Measurements from ENCODE around the gene STIMATE. TPM values are rescaled to one million over a fixed set of nuclear protein-coding genes. Genes with fewer than 3 reads are reported as not detected.

STIMATE gene
- total RNA-seq, 5 donors from 2014 or later (not counting 1 experiment from before 2014, with no cell fraction given), result 37.3 to 61.8 (median 52.9) TPM

DNA sequence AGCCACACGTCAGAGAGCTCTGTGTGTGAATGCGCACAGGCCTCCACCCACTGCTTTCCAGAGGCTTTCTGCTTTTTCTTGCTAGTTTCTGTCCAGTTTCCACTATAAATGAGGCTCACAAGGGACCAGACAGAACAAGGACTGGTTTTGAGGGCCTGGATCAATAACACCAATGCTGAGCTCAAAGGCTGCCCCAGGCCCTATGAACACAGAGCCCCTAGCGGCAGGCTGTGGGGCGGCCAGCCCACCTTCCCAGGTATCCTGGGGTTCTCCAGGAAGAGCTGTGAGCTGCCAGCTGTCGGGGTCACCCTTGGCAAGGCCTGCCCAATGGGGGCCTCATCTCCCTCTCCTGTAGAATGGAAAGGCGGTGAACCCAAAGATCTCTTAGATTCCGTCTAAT, 104.9 kb downstream of the STIMATE start:
- Histone ChIP-seq H3K4me3 (ENCODE audit: control insufficient read depth in 1 of 2, extremely low read depth in 1 of 2, low read length in 1 of 2) (no peak overlapping the region), H3K27me3 (replicated peaks in 1 of 2; ENCODE audit: control insufficient read depth in 2 of 2, extremely low read depth in 1 of 2, insufficient read depth in 2 of 2, low read length in 1 of 2) (peaks cover 0 to 25% of the 10 kb centered on the region in 2 experiments), H3K4me1 (ENCODE audit: control insufficient read depth in 1 of 2, extremely low read depth in 1 of 2, insufficient read depth in 2 of 2, low read length in 2 of 2) (no peaks in the 10 kb centered on the region), H3K36me3 (ENCODE audit: control insufficient read depth in 2 of 2, extremely low read depth in 1 of 2, insufficient read depth in 1 of 2, low read length in 1 of 2) (no peaks in the 10 kb centered on the region), H3K9me3 (no peaks in the 10 kb centered on the region), H3K27ac (ENCODE audit: low read length) (no peak overlapping the region)
- H3K4me1 Mint-ChIP-seq, result no peaks in the 10 kb centered on the region
- no peaks in the 10 kb centered on the region for H3K36me3 Mint-ChIP-seq
- POLR2A ChIA-PET, result no interaction called here
- WGBS (ENCODE audit: insufficient coverage), result 84% methylated on average over 6 of the region's 7 CpGs
- H3K27me3 Mint-ChIP-seq, result no peaks in the 10 kb centered on the region
- no peaks in the 10 kb centered on the region for H3K9me3 Mint-ChIP-seq
- DNase-seq (no peak), ATAC-seq (replicated peaks in 1 of 4) (no peak)
- no peak overlapping the region for H3K27ac Mint-ChIP-seq
- no peak overlapping the region for H3K4me3 Mint-ChIP-seq
- CTCF ChIA-PET, result no interaction called here

DNA sequence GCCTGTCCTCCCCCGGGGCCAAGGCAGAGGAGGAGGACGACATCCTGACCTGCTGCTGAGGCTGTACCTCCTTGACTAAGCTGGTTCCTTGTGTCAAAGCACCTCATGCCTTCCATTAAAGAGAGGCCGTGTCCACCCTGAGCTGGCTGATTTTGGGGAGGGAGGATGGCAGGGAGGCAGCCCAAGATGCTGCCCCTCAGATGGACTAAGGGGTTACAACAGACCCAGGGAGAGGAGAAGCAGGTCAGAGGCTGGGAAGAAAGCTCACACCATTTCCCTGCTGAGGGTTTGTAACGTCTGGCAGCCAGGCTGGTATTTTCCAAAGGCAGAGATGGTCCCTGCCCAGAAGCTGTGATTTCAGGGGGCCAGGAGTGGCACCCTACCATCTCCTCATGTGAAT, 105.4 kb downstream of the STIMATE start:
- no peak overlapping the region for H3K4me3 Mint-ChIP-seq
- no peaks in the 10 kb centered on the region for H3K36me3 Mint-ChIP-seq
- Histone ChIP-seq H3K27ac (ENCODE audit: low read length) (no peak overlapping the region), H3K9me3 (no peaks in the 10 kb centered on the region), H3K27me3 (replicated peaks in 1 of 2; ENCODE audit: control insufficient read depth in 2 of 2, extremely low read depth in 1 of 2, insufficient read depth in 2 of 2, low read length in 1 of 2) (peaks cover 0 to 24% of the 10 kb centered on the region in 2 experiments), H3K4me1 (ENCODE audit: control insufficient read depth in 1 of 2, extremely low read depth in 1 of 2, insufficient read depth in 2 of 2, low read length in 2 of 2) (no peaks in the 10 kb centered on the region), H3K36me3 (ENCODE audit: control insufficient read depth in 2 of 2, extremely low read depth in 1 of 2, insufficient read depth in 1 of 2, low read length in 1 of 2) (no peaks in the 10 kb centered on the region), H3K4me3 (ENCODE audit: control insufficient read depth in 1 of 2, extremely low read depth in 1 of 2, low read length in 1 of 2) (no peak overlapping the region)
- ATAC-seq (replicated peaks in 1 of 4) (no peak), DNase-seq (no peak)
- no peaks in the 10 kb centered on the region for H3K9me3 Mint-ChIP-seq
- CTCF ChIA-PET, result no interaction called here
- POLR2A ChIA-PET, result no interaction called here
- no peaks in the 10 kb centered on the region for H3K27me3 Mint-ChIP-seq
- no peaks in the 10 kb centered on the region for H3K4me1 Mint-ChIP-seq
- H3K27ac Mint-ChIP-seq, result no peak overlapping the region
- WGBS (ENCODE audit: insufficient coverage), result 72% methylated on average over 3 of the region's 4 CpGs

DNA sequence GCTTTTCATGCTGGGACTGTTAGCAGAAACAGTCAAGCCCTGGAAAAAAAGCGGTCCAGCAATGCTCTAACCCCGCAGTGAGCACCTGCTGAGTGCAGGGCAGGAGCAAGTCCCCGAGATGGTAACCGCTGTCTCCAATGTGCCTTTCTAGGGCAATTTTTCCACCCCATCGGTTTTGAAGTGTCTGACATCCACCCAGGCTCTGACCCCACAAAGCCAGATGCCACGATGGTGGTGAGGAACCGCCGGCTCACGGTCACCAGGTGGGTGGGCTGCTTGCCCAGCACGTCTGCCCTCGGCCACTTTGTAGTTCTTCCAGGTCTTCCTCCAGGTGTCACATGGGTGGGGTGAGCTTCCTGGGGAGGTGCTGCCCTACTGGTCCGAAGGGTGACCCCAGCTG, 106.0 kb downstream of the STIMATE start:
- Mint-ChIP-seq H3K4me3 (no peak overlapping the region), H3K27me3 (no peaks in the 10 kb centered on the region), H3K36me3 (no peaks in the 10 kb centered on the region), H3K4me1 (no peaks in the 10 kb centered on the region), H3K9me3 (no peaks in the 10 kb centered on the region), H3K27ac (no peak overlapping the region)
- no peaks in the 10 kb centered on the region for H3K36me3 ChIP-seq (ENCODE audit: control insufficient read depth in 2 of 2, extremely low read depth in 1 of 2, insufficient read depth in 1 of 2, low read length in 1 of 2)
- H3K4me1 ChIP-seq (ENCODE audit: control insufficient read depth in 1 of 2, extremely low read depth in 1 of 2, insufficient read depth in 2 of 2, low read length in 2 of 2), result no peaks in the 10 kb centered on the region
- H3K4me3 ChIP-seq (ENCODE audit: control insufficient read depth in 1 of 2, extremely low read depth in 1 of 2, low read length in 1 of 2), result no peak overlapping the region
- H3K27ac ChIP-seq (ENCODE audit: low read length), result no peak overlapping the region
- ChIA-PET CTCF (interaction anchor here in 1 of 2 donors (1.1 kb wide), 1 partner anchor 224 kb away, joined by 3 read pairs; no protein-coding TSS in a partner anchor), POLR2A (no interaction called here)
- WGBS (ENCODE audit: insufficient coverage), result 73% methylated on average over 8 of the region's 12 CpGs
- no peak for DNase-seq
- peaks cover 0 to 23% of the 10 kb centered on the region in 2 experiments for H3K27me3 ChIP-seq (replicated peaks in 1 of 2; ENCODE audit: control insufficient read depth in 2 of 2, extremely low read depth in 1 of 2, insufficient read depth in 2 of 2, low read length in 1 of 2)
- no peaks in the 10 kb centered on the region for H3K9me3 ChIP-seq
- no peak for ATAC-seq (replicated peaks in 1 of 4)

DNA sequence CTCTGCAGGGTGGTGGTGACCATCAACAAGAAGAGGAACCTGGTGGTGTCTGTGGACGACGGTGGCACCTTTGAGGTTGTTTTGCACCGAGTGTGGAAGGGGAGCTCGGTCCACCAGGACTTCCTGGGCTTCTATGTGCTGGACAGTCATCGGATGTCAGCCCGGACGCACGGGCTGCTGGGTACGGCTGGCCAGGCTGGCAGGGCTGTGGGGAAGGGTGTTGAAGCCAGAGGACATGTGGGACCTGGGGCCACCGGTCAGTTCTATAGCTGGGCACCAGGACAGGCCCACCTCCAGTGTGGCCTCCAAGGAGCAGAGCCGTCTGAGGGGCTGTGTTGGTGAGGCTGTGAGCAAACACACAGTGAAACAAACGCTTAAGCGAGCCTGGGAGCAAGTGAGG, 106.6 kb downstream of the STIMATE start:
- no peaks in the 10 kb centered on the region for H3K27me3 Mint-ChIP-seq
- whole genome bisulfite sequencing (ENCODE audit: insufficient coverage), result 88% methylated on average over 12 of the region's 13 CpGs

DNA sequence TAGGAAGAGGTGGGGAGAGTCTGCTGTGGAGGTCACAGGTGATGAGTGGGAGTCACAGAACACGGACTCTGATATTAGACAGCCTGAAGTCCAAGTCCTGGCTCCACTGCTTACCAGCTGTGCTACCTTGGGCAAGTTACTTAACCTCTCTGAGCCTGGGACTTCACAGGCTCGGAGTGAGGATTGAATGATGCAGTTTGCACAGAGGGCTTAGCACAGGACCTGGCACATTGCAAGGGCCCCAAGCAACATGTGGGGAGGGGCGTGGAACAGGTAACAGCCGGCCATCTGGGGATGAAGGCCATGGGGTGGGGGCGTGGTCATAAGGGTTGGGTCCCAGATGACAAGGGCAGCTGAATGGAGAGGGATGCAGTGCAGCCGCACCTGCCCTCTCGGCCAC, 107.0 kb downstream of the STIMATE start:
- DNase-seq (no peak), ATAC-seq (replicated peaks in 1 of 4) (no peak)
- Histone ChIP-seq H3K27ac (ENCODE audit: low read length) (no peak overlapping the region), H3K9me3 (no peaks in the 10 kb centered on the region), H3K27me3 (replicated peaks in 1 of 2; ENCODE audit: control insufficient read depth in 2 of 2, extremely low read depth in 1 of 2, insufficient read depth in 2 of 2, low read length in 1 of 2) (peaks cover 0 to 23% of the 10 kb centered on the region in 2 experiments), H3K36me3 (ENCODE audit: control insufficient read depth in 2 of 2, extremely low read depth in 1 of 2, insufficient read depth in 1 of 2, low read length in 1 of 2) (no peaks in the 10 kb centered on the region), H3K4me1 (ENCODE audit: control insufficient read depth in 1 of 2, extremely low read depth in 1 of 2, insufficient read depth in 2 of 2, low read length in 2 of 2) (no peaks in the 10 kb centered on the region), H3K4me3 (ENCODE audit: control insufficient read depth in 1 of 2, extremely low read depth in 1 of 2, low read length in 1 of 2) (no peak overlapping the region)
- H3K27me3 Mint-ChIP-seq, result no peaks in the 10 kb centered on the region
- POLR2A ChIA-PET, result no interaction called here
- H3K36me3 Mint-ChIP-seq, result no peaks in the 10 kb centered on the region
- 77% methylated on average over 6 of the region's 7 CpGs for WGBS (ENCODE audit: insufficient coverage)
- H3K4me1 Mint-ChIP-seq, result no peaks in the 10 kb centered on the region
- H3K4me3 Mint-ChIP-seq, result no peak overlapping the region
- H3K9me3 Mint-ChIP-seq, result no peaks in the 10 kb centered on the region
- CTCF ChIA-PET, result interaction anchor here in 1 of 2 donors (1.1 kb wide), 1 partner anchor 225 kb away, joined by 3 read pairs; no protein-coding TSS in a partner anchor
- H3K27ac Mint-ChIP-seq, result no peak overlapping the region

More for the DNA sequence above, 106.6 kb downstream of the STIMATE start:
- ChIA-PET CTCF (interaction anchor here in 1 of 2 donors (1.1 kb wide), 1 partner anchor 225 kb away, joined by 3 read pairs; no protein-coding TSS in a partner anchor), POLR2A (no interaction called here)
- Histone ChIP-seq H3K27me3 (replicated peaks in 1 of 2; ENCODE audit: control insufficient read depth in 2 of 2, extremely low read depth in 1 of 2, insufficient read depth in 2 of 2, low read length in 1 of 2) (peaks cover 0 to 23% of the 10 kb centered on the region in 2 experiments), H3K27ac (ENCODE audit: low read length) (no peak overlapping the region), H3K36me3 (ENCODE audit: control insufficient read depth in 2 of 2, extremely low read depth in 1 of 2, insufficient read depth in 1 of 2, low read length in 1 of 2) (no peaks in the 10 kb centered on the region), H3K4me1 (ENCODE audit: control insufficient read depth in 1 of 2, extremely low read depth in 1 of 2, insufficient read depth in 2 of 2, low read length in 2 of 2) (no peaks in the 10 kb centered on the region), H3K4me3 (ENCODE audit: control insufficient read depth in 1 of 2, extremely low read depth in 1 of 2, low read length in 1 of 2) (no peak overlapping the region), H3K9me3 (no peaks in the 10 kb centered on the region)
- Mint-ChIP-seq H3K9me3 (no peaks in the 10 kb centered on the region), H3K4me1 (no peaks in the 10 kb centered on the region), H3K4me3 (no peak overlapping the region), H3K27ac (no peak overlapping the region), H3K36me3 (no peaks in the 10 kb centered on the region)
- no peak for ATAC-seq (replicated peaks in 1 of 4)
- DNase-seq, result no peak

DNA sequence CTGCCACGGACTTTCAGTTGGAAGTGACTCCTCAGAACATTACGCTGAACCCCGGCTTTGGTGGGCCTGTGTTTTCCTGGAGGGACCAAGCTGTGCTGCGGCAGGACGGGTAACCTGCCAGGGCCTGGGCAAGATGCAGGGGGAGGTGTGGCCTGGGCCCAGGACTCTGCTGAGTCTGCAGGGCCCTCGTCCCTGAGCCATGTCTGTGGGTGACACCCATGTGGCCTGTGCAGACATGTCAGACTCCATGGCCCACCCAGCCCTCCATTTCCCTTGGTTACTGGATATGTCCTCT, 107.7 kb downstream of the STIMATE start:
- CTCF ChIA-PET, result no interaction called here
- no peak for ATAC-seq (replicated peaks in 1 of 4)
- Mint-ChIP-seq H3K27ac (no peak overlapping the region), H3K4me3 (no peak overlapping the region), H3K9me3 (no peaks in the 10 kb centered on the region), H3K4me1 (no peaks in the 10 kb centered on the region), H3K36me3 (no peaks in the 10 kb centered on the region), H3K27me3 (no peaks in the 10 kb centered on the region)
- no peaks in the 10 kb centered on the region for H3K4me1 ChIP-seq (ENCODE audit: control insufficient read depth in 1 of 2, extremely low read depth in 1 of 2, insufficient read depth in 2 of 2, low read length in 2 of 2)
- peaks cover 0 to 21% of the 10 kb centered on the region in 2 experiments for H3K27me3 ChIP-seq (replicated peaks in 1 of 2; ENCODE audit: control insufficient read depth in 2 of 2, extremely low read depth in 1 of 2, insufficient read depth in 2 of 2, low read length in 1 of 2)
- H3K27ac ChIP-seq (ENCODE audit: low read length), result no peak overlapping the region
- DNase-seq, result no peak
- POLR2A ChIA-PET, result no interaction called here
- no peaks in the 10 kb centered on the region for H3K36me3 ChIP-seq (ENCODE audit: control insufficient read depth in 2 of 2, extremely low read depth in 1 of 2, insufficient read depth in 1 of 2, low read length in 1 of 2)
- H3K4me3 ChIP-seq (ENCODE audit: control insufficient read depth in 1 of 2, extremely low read depth in 1 of 2, low read length in 1 of 2), result no peak overlapping the region
- WGBS (ENCODE audit: insufficient coverage), result 86% methylated on average over 6 of the region's 6 CpGs
- no peaks in the 10 kb centered on the region for H3K9me3 ChIP-seq
